ENCODE measurements around the gene DNAAF5.
"Not testable (repeated sequence)": the region's sequence is repeated elsewhere in the genome, so short reads cannot be mapped to it uniquely, and the experiment has no call there.

DNAAF5 gene

DNA sequence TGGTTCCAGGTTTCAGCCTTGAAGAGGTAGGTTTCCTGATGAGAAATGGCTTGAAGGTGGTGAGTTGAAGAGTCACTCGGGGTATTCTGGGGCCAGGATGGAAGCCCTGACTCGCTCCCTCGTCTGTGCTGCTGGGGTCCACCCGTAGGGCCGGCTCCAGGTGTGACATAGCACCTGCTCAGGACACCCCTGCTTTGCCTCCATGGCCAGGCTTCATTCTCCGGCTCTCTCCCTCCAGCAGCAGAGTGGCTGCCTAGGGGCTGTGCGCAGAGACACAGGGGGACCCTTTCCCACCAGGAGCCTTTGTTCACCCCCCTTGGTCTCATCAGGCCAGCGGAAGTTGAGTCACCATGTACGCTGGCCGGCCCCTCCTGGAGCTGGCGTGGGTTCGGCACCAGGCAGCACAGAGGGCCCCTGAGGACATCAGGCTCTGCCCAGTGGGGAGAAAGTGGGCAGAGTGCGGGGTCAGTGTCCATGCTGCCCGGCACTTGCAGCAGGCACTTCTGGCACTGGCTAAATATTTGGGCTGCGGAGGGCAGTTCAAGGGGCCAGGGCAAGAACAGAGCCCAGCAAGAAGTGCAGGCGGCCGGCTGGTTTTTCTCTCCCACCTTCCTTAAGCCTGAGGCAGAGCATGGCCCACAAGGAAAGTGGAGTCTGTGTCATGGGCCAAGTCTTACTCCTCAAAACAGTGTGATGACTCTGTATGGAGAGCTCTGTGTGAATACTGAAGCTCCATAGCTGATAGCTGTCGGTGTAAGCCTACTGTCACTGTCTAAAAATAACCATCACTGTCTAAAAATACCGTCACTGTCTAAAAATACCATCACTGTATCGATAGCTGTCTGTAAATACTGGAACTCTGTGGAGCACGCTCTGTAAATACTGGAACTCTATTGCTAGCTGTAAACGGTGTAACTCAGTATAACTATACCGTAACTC lies 4.3 kb downstream of the DNAAF5 start:
- no peak for DNase-seq

DNA sequence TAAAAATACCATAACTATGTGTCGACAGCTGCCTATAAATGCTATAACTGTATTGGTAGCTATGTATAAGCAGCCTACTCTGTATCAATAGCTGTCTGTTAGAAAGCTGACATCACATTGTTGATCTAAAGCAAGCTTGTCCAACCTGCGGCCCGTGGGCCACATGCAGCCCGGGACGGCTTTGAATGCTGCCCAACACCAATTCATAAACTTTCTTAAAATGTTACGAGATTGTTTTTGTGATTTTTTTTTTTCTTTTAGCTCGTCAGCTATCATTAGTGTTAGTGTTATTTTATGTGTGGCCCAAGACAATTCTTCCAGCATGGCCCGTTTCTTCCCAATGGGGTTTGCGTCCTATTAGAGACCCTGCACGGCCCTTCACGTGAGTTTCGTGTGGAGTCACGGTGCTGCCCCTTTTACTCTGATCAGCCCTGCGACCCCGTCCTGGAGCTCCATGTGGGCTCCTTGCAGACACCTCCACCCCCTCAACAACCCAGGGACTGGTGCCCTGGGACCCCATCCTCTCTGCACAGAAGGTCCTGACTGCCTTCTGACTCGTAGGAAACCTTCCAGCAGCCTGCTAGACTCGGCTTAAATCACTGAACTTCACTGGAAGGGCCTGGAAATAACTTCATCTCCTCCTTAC lies 5.1 kb downstream of the DNAAF5 start:
- no peak for DNase-seq

DNA sequence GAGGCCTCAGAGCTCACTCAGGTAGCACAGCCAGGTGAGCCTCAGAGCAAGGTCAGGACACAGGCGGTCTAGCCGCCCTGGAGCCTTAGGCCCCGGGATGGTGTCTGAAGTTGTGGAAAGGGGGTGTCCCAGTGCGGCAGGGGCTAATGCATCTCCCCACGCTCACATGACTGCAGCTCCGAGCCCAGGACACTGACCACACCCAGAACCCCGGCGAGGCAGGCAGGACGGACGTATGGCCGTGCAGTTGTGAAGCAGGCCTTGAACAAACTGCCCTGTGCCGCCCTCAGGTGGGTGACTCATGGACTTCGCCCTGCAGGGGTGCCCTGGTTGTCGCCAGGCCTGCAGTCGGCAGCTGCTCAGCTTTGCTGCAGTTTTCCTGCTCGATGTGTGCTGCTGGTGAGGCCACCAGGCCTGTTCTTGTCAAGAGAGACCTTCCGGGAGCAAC lies 5.6 kb downstream of the DNAAF5 start:
- no peak for DNase-seq

DNA sequence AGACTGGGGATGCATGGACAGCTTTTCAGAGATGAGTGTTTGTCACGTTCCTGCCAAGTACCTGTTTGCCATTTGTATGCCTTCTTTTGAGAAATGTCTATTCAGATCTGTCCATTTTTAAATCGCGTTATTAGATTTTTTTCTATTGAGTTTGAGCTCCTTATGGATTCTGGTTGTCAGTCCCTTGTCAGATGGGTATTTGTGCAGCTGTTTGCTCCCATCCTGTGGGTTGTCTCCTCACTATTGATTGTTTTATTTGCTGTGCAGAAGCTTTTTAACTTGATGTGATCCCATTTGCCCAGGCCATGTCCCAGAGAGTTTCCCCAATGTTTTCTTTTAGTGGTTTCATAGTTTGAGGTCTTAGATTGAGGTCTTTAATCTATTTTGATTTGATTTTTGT lies 6.1 kb downstream of the DNAAF5 start:
- DNase-seq: no peak

DNA sequence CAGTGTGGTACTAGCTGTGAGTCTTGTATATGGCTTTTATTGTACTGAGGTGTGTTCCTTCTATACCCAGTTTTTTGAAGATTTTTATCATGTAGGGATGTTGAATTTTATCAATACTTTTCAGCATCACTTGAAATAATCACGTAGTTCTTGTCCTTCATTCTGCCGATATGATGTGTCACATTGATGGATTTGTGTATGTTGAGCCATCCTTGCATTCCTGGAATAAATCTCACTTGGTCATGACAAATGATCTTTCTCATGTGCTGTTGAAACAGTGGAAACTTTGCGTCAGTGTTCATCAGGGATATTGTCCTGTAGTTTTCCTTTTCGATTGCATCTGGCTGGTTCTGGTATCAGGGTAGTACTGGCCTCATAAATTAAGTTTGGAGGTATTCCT lies 7.7 kb downstream of the DNAAF5 start:
- DNase-seq: no peak

DNA sequence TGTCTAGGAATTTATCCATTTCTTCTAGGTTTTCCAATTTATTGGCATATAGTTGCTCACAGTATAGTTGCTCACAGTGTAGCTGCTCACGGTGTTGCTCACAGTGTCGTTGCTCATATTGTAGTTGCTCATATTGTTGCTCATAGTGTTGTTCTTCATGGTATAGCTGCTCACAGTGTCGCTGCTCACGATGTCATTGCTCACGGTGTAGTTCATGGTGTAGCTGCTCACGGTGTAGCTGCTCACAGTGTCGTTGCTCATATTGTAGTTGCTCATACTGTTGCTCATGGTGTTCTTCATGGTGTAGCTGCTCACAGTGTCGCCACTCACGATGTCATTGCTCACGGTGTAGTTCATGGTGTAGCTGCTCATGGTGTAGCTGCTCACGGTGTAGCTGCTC lies 8.3 kb downstream of the DNAAF5 start:
- DNase-seq: no peak

DNA sequence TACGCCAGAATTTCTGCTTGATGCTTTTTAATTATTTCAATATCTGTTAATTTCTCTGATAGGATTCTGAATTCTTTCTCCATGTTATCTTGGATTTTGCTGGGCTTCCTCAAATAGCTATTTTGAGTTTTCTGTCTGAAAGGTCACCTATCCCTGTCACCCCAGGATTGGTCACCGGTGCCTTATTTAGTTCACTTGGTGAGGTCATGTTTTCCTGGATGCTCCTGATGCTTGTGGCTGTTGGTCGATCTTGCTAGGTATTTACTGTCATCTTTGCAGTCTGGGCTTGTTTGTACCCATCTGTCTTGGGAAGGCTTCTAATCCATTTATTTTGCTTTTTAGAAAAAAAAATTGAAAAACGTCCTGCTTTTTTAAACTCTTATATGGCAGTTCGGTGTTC lies 11.7 kb downstream of the DNAAF5 start:
- no peak for DNase-seq

DNA sequence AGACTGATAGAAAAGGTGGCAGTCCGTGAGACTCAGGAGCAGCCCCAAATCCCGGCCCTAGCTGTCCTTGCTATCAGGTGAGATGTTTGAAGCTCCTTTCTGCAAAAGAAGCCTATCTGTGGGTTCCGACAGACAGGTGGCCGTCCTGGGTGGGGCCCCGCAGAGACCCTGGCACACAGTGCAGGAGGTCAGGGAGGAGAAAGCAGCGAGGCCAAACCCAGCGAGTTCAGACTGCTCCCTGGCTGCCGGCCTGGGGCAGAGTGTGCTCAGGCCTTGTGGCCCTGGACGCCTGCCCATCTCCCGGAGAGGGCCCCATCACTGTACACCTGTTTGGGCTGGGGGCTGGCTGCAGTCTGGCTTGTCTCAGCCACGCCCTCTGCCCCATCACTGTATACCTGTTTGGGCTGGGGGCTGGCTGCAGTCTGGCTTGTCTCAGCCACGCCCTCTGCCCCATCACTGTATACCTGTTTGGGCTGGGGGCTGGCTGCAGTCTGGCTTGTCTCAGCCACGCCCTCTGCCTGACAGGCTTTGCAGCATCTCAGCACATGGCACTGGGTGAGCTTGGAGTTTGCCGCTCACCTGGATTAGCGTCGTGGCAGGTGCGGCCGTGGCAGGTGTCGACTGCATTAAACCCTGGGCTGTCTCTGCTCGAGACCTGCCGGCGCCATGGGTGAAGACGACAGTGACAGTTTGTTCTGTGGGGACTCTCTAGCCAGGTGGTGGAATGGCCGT lies 12.4 kb downstream of the DNAAF5 start:
- DNase-seq: no peak

DNA sequence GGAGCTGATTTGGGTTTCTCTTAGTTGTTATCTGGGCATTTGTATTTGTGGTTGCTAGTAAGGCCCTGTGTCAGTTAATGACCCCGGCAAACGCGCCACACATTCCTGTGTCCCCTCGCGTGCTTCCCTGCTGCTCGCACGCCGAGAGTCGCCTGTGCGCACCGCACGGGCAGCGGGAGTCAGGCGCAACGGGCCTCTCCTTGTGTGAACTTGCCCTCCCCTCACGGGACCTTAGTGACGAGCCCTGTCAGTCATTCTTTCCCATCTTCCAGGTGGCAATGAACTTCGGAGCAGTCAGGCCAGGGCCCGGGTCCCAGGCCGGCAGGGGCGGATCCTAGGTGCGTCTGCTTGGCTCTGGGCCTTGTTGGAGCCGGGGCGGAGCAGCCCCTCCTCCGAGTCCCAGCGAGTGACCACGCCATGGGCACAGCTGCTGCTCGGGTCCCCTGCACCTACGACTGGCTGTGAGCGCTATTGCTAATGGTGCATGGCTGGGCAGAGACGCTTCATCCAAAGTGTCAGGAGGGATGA lies 13.0 kb downstream of the DNAAF5 start:
- DNase-seq: no peak

DNA sequence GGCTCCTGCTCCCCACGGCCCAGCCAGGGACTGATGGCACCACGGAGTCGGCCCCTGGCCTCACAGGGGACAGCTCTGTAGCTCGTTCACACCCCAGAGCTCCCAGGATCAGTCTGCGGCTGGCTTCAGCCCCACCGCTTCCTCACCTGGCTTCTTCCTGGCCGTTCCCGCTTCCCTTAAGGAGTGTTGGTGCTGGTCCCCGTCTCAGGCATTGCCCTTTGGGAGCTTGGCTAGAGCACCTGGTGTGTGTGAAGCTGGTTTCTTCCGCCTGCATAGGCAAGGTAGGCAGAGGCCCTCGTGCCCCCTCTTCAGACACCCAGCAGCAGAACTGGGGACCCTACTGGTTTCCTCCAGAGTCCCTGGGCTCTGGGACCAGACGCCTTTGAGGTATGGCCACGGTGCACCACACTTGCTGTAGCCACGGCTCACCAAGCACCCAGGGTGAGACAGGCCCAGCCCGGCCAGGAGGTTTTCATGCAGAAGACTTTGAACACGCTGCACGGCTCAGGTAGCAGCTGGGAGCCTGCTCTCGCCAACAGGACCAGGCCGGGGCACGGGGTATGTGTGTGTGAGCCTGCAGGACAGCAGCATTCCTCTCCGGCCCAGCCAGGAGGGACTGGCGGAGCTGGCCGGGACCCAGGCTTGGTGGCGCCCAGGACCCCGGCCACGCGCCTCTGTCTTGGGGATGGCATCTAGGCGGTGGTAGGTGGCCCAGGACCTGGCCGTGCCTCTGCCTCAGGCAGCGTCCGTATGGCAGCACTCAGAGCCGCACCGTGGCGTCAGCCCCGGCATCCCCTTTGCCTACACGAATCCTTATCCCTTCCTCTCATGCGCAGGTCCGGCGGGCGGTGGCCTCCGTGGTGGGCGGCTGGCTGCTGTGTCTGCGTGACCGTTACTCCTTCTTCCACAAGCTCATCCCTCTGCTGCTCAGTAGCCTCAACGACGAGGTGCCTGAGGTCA lies 13.8 kb downstream of the DNAAF5 start:
- no peak for DNase-seq

DNA sequence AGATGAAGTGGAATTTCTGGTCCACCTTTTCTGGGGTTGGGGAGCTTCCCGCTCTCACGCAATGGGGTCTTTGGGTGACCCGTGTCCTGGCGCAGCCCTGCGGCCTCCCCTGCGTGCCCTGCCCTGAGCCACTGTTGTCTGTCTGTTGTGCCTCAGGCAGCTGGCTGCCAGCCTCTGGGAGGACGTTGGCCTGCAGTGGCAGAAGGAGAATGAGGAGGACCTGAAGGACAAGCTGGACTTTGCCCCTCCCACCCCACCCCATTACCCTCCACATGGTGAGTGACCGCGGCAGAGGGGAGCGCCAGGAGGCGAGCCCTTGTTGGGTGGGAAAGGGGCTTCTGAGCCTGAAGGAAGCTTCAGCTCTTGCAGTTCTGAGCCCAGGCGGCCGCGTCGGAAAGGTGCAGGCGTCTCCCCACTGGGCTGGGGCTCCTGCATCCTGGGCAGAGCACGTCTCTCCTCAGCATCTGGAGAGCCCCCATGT lies 14.7 kb downstream of the DNAAF5 start:
- no peak for DNase-seq

DNA sequence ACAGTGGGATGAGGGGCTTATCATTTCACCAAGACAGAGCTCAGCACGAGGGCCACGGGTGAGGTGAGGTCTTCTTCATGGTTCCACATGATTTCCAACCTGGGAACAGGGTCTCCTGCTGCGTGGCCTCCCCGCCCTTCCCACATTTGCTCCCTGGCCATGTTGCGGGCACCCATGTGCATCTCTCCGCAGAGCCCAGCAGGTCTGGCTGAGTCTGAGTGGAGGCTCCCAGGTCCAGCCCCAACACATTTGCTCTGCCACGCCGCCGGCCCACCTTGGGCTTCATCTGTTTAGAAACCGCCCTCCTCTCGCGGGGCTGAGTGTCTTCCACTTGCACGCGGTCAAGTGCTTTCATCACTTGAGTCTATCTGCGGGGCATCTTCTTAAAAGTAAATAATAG lies 15.4 kb downstream of the DNAAF5 start:
- no peak for DNase-seq

DNA sequence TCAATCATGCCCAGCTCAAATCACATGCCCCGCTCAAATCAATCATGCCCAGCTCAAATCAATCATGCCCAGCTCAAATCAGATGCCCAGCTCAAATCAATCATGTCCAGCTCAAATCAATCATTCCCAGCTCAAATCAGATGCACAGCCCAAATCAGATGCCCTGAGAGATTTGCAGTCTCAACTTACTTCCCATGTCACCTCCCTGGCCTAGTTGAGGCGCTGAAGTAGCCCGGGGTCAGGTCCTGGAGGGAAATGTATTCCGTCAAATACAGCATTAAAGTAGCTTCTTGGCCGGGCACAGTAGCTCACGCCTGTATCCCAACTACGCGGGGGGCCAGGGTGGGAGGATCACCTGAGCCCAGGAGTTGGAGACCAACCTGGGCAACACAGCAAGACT lies 16.3 kb downstream of the DNAAF5 start:
- no peak for DNase-seq

DNA sequence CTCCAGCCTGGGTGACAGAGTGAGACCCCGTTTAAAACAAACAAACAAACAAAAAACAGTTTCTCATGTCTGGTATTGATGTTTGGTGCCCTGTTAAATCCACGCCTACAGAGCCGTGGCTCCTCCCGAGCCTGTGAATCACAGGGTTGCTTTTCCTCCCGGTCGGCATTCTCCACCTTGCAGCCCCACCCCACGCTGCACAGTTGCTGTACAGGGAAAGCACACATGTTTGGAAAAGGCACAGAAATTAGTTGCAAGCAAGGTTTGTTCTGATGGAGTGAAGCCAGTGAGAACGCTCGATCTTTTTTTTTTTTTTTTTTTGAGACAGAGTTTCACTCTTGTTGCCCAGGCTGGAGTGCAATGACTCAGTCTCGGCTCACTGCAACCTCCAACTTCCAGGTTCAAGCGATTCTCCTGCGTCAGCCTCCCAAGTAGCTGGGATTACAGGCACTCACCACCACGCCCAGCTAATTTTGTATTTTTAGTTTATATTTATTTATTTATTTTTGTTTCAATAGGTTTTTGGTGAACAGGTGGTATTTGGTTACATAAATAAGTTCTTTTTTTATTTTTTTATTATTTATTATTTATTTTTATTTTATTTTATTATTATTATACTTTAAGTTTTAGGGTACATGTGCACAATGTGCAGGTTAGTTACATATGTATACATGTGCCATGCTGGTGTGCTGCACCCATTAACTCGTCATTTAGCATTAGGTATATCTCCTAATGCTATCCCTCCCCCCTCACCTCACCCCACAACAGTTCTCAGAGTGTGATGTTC lies 17.0 kb downstream of the DNAAF5 start:
- not testable (repeated sequence) for DNase-seq

DNA sequence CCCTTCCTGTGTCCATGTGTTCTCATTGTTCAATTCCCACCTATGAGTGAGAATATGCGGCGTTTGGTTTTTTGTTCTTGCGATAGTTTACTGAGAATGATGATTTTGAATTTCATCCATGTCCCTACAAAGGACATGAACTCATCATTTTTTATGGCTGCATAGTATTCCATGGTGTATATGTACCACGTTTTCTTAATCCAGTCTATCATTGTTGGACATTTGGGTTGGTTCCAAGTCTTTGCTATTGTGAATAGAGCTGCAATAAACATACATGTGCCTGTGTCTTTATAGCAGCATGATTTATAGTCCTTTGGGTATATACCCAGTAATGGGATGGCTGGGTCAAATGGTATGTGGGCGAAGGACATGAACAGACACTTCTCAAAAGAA lies 17.6 kb downstream of the DNAAF5 start:
- DNase-seq: not testable (repeated sequence)

DNA sequence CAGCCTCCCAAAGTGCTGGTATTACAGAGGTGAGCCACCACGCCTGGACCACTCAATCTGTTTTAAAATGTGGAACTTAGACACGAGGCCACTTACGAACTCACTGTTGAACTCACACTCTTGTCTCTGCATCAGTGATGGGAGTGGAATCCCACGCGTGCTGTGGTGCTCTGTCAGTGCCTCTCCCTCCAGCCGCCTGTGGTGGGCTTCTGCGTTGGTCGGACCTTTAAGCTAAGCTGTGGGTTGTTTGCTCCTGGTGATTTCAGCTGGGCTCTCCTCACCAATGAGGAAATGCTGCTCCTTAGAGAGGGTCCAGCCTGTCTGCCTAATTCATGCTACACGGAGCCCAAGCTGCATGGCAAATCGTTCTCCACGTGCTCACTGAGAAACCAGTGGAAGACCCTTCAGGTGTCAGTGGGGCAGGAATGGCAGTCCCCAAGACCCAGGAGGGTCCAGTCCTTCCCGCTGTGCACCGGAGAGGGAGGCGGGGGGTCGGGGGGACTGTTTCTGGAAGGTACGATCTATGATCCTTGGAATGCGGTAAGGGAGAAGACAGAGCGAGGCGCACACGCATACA lies 18.4 kb downstream of the DNAAF5 start:
- DNase-seq: no peak

DNA sequence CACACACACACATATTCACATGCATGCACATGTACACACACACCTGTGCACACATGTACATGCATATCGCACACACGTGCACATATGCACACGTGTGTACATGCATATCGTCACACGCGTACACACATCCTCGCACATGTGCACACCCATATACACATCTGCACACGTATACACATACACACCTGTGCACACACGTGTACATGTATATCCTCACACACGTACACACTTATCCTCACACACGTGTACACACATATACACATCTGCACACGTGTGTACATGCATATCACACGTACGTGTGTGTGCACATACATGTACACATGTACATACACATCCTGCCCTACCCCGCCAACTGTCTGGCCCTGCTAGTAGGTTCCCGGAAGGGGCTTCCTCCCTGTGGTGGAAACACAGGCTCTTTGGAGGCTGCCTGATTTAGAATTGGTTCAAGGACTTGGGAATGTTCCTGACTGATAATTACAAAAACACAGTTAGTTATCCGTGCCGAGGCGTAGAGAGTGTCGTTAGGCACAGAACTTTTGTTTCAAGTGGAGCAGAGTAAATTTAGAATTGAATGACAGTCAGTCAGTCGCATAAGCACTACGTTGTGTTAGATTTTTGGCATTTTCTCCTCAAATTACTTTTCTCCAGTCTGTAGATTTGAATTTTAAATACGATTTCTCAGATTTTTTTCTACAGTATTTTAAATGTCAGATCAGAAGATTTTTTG lies 19.1 kb downstream of the DNAAF5 start:
- no peak for DNase-seq

DNA sequence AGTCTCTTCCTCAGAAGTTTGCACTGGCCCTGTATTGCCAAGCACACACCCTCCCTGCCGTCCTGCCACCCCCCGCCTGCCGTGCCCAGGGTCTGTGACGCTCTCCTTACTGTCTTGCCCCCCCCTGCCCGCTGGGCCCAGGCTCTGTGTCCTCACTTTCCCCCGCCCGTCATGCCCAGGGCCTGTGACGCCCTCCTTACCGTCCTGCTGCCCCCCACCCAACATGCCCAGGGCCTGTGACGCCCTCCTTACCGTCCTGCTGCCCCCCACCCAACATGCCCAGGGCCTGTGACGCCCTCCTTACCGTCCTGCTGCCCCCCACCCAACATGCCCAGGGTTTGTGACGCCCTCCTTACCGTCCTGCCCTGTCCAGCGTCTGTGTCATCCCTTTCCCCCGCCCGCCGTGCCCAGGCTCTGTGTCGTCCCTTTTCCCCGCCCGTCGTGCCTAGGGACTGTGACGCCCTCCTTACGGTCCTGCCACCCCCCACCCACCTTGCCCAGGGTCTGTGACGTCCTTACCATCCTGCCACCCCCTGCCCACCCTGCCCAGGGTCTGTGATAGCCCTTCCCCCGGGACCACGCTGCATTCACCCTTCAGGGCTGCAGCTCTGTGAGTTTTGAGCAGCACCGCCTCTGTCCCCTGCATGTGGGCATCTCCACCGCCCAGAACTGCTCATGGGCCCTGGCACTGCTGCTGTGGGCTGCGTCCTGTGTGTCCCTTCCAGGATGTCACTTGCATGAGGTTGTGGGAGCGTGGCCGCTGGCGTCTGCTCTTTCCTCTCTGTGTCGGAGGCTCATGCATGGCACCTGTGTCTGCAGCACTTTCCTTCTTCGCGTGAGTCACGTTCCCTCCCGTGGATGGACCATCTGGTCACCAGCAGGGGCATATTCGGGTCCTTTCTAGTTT lies 19.9 kb downstream of the DNAAF5 start:
- no peak for DNase-seq

DNA sequence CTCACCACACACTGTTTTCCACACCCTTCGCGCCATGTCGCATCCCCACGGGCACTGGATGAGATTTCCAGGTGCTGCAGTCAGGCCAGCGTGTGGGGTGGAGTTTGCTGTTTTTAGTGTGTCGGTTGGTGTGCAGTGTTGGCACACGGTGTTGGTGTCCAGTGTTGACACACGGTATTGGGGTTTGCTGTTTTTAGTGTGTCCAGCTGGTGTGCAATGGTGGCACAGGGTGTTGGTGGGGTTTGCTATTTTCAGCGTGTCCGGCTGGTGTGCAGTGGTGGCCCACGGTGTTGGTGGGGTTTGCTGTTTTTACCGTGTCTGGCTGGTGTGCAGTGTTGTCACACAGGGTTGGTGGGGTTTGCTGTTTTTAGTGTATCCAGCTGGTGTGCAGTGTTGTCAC lies 20.7 kb downstream of the DNAAF5 start:
- no peak for DNase-seq

Measured in suppressor macrophage treated with lipopolysaccharide for 1 hour (primary cell).